H7 (cell line): ENCODE results near the gene CATSPERE. TPM values are rescaled to one million over a fixed set of nuclear protein-coding genes. Genes with fewer than 3 reads are reported as not detected.

Experiments used
- DNase-seq: peaks from one replicate; pipeline ENCODE4 v3.0.0; 2012
- H3K27me3 ChIP-seq: 2 replicates; pipeline ENCODE4 v1.6.0; 2011; ENCODE audit warnings: mild to moderate bottlenecking, low read length; ENCODE audit not compliant: control insufficient read depth, insufficient read depth
- H3K36me3 ChIP-seq: replicated peaks from 2 replicates; pipeline ENCODE4 v1.5.1; 2011; ENCODE audit warnings: low read length; ENCODE audit not compliant: control insufficient read depth, insufficient read depth
- H3K4me3 ChIP-seq: 2 replicates; pipeline ENCODE4 v1.5.1; 2011; ENCODE audit warnings: low read depth, mild to moderate bottlenecking, control low read depth, low read length, moderate library complexity; ENCODE audit not compliant: insufficient read depth
- total RNA-seq: library from RNA; depleted of rRNA; stranded (reverse); fragments of >200 nt; shearing (Covaris generic); gene quantifications from 2 replicates; pipeline ENCODE4 v1.2.3, GENCODE V29; 2014; rRNA removed

The CATSPERE gene
- total RNA-seq, result 0.14 TPM in 1 of 2 replicates, not detected in the other

GRCh38 chr1:244461245-244462071, at the start of gene CATSPERE:
Gene CATSPERE (plus strand): TSS chr1:244461273. CDS start chr1:244461430, 157 bp downstream.
- DNase-seq, result peak; percentile 94
- Histone ChIP-seq H3K27me3 (no peaks in the 10 kb centered on the region), H3K4me3 (peak within 1 kb of the TSS; percentile 57), H3K36me3 (no peaks in the 10 kb centered on the region)

GRCh38 chr1:244412176-244412575, 48.9 kb upstream of the CATSPERE start:
- Histone ChIP-seq H3K27me3 (no peaks in the 10 kb centered on the region), H3K36me3 (peaks cover 35% of the 10 kb centered on the region), H3K4me3 (no peak overlapping the region)
- no peak for DNase-seq

- DNase-seq, result no peak
- H3K36me3 ChIP-seq, result peaks cover 40% of the 10 kb centered on the region
These were observed 47.3 kb upstream of the CATSPERE start for GRCh38 chr1:244413736-244414135.

GRCh38 chr1:244414543-244414942, 46.5 kb upstream of the CATSPERE start:
- peak; percentile 16 for DNase-seq

More at GRCh38 chr1:244413736-244414135, 47.3 kb upstream of the CATSPERE start:
- Histone ChIP-seq H3K4me3 (no peak overlapping the region), H3K27me3 (no peaks in the 10 kb centered on the region)

GRCh38 chr1:244419024-244419423, 42.0 kb upstream of the CATSPERE start:
- no peak overlapping the region for H3K4me3 ChIP-seq
- H3K27me3 ChIP-seq, result no peaks in the 10 kb centered on the region
- DNase-seq, result no peak
- H3K36me3 ChIP-seq, result peaks cover 24% of the 10 kb centered on the region

More at GRCh38 chr1:244414543-244414942, 46.5 kb upstream of the CATSPERE start:
- no peaks in the 10 kb centered on the region for H3K27me3 ChIP-seq
- no peak overlapping the region for H3K4me3 ChIP-seq
- H3K36me3 ChIP-seq, result peaks cover 40% of the 10 kb centered on the region

- Histone ChIP-seq H3K27me3 (no peaks in the 10 kb centered on the region), H3K4me3 (no peak overlapping the region), H3K36me3 (peaks cover 11% of the 10 kb centered on the region)
- no peak for DNase-seq
These were observed 38.9 kb upstream of the CATSPERE start for GRCh38 chr1:244422174-244422573.

GRCh38 chr1:244424649-244425334, 36.3 kb upstream of the CATSPERE start:
- Histone ChIP-seq H3K27me3 (no peaks in the 10 kb centered on the region), H3K4me3 (no peak overlapping the region), H3K36me3 (peaks cover 6% of the 10 kb centered on the region)
- no peak for DNase-seq

GRCh38 chr1:244427647-244428046, 33.4 kb upstream of the CATSPERE start:
- Histone ChIP-seq H3K4me3 (no peak overlapping the region), H3K27me3 (no peaks in the 10 kb centered on the region), H3K36me3 (peaks cover 2% of the 10 kb centered on the region)
- DNase-seq, result no peak

- H3K36me3 ChIP-seq, result peaks cover 1% of the 10 kb centered on the region
These were observed 31.3 kb upstream of the CATSPERE start for GRCh38 chr1:244429818-244430217.

GRCh38 chr1:244431166-244431565, 29.9 kb upstream of the CATSPERE start:
- DNase-seq, result no peak
- Histone ChIP-seq H3K27me3 (no peaks in the 10 kb centered on the region), H3K36me3 (peaks cover 4% of the 10 kb centered on the region), H3K4me3 (no peak overlapping the region)

More at GRCh38 chr1:244429818-244430217, 31.3 kb upstream of the CATSPERE start:
- Histone ChIP-seq H3K27me3 (no peaks in the 10 kb centered on the region), H3K4me3 (no peak overlapping the region)
- DNase-seq, result no peak

GRCh38 chr1:244435562-244436205, 25.4 kb upstream of the CATSPERE start:
- H3K27me3 ChIP-seq, result no peaks in the 10 kb centered on the region
- no peak overlapping the region for H3K4me3 ChIP-seq
- DNase-seq, result no peak
- H3K36me3 ChIP-seq, result peaks cover 6% of the 10 kb centered on the region

GRCh38 chr1:244436336-244437085, 24.6 kb upstream of the CATSPERE start:
- no peak for DNase-seq
- Histone ChIP-seq H3K36me3 (peaks cover 6% of the 10 kb centered on the region), H3K27me3 (no peaks in the 10 kb centered on the region), H3K4me3 (no peak overlapping the region)

- Histone ChIP-seq H3K4me3 (no peak overlapping the region), H3K36me3 (peaks cover 6% of the 10 kb centered on the region), H3K27me3 (no peaks in the 10 kb centered on the region)
- DNase-seq, result no peak
These were observed 24.0 kb upstream of the CATSPERE start for GRCh38 chr1:244437086-244437468.

- Histone ChIP-seq H3K27me3 (no peaks in the 10 kb centered on the region), H3K36me3 (peaks cover 4% of the 10 kb centered on the region), H3K4me3 (no peak overlapping the region)
- peak; percentile 40 for DNase-seq
These were observed 21.6 kb upstream of the CATSPERE start for GRCh38 chr1:244439391-244440032.
